Fibroblast of lung (primary cell): ENCODE results near the gene NDFIP2.

Experiments
- EZH2 ChIP-seq: IDR thresholded peaks from 2 replicates; pipeline ENCODE4 v1.5.1; 2012; ENCODE audit warnings: low read length, control low read depth, mild to moderate bottlenecking; ENCODE audit errors: missing control alignments
- TF ChIP-seq, protein P1 (sequence below), 2 donors: IDR thresholded peaks in 1 of 2; conservative IDR thresholded peaks in 1 of 2; 1 replicate in 1 of 2; 2 replicates in 1 of 2; pipeline ENCODE4 v1.5.1; 2011 to 2012; ENCODE audit warnings: low read length in 2 of 2, control low read depth in 1 of 2, inconsistent platforms in 1 of 2, low read depth in 1 of 2, mild to moderate bottlenecking in 1 of 2

DNA sequence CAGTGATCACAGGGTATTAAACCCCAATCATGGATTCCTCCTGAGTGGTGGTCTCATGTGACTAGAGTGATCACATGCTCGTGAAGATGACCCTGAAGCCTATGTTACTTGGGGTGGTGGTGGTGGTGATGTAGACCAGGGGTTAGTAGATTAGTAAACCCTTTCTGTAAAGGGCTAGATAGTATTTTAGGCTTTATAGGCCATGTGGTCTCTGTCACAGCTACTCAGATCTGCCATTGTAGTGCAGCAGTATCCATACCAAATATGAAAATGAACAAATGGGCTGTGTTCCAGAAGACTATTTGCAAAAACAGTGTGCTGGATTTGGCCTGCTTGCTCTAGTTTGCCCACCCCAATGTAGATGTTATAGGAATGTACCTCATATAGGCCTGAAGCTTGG is 9.4 kb downstream of the NDFIP2 start:
- TF ChIP-seq, protein P1, sequence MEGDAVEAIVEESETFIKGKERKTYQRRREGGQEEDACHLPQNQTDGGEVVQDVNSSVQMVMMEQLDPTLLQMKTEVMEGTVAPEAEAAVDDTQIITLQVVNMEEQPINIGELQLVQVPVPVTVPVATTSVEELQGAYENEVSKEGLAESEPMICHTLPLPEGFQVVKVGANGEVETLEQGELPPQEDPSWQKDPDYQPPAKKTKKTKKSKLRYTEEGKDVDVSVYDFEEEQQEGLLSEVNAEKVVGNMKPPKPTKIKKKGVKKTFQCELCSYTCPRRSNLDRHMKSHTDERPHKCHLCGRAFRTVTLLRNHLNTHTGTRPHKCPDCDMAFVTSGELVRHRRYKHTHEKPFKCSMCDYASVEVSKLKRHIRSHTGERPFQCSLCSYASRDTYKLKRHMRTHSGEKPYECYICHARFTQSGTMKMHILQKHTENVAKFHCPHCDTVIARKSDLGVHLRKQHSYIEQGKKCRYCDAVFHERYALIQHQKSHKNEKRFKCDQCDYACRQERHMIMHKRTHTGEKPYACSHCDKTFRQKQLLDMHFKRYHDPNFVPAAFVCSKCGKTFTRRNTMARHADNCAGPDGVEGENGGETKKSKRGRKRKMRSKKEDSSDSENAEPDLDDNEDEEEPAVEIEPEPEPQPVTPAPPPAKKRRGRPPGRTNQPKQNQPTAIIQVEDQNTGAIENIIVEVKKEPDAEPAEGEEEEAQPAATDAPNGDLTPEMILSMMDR (conservative IDR thresholded peaks at IDR 0.05 in 1 of 2, IDR thresholded peaks at IDR 0.05 in 1 of 2; ENCODE audit: low read depth in 1 of 2, low read length in 2 of 2): no peak
- TF ChIP-seq EZH2: no peak
